HCT116 (cell line): Measurements from ENCODE around the gene SLC27A4. TPM values are rescaled to one million over a fixed set of nuclear protein-coding genes. Genes with fewer than 3 reads are reported as not detected.

Source experiments
- ATAC-seq: fragments of 200-7000 bp; cut with Tn5 transposase; 2 replicates; pipeline ENCODE4 v1.9.1; 2020; ENCODE audit warnings: mild to moderate bottlenecking, moderate library complexity
- BruUV-seq: library from RNA; stranded (reverse); fragments of 400-500 nt; replicated peaks from 2 replicates; lab custom pipeline; 2021; lab: Mats Ljungman, UMichigan
- CTCF ChIA-PET: fragments of 300-600 bp; sonication (Branson Sonifier 250); formaldehyde crosslinking; loops from one replicate; lab custom pipeline; 2021; ENCODE audit warnings: antibody characterized with exemption; lab: Charles Lee
- POLR2A ChIA-PET: fragments of 300-600, 350-600 bp; sonication (Branson Sonifier 250); formaldehyde crosslinking; loops from one replicate; lab custom pipeline; 2021; ENCODE audit warnings: antibody characterized with exemption; lab: Charles Lee
- RAD21 ChIA-PET, 2 experiments: fragments of 300-600 bp; sonication (Branson Sonifier 250); formaldehyde crosslinking; loops; one replicate each; lab custom pipeline; 2023; ENCODE audit warnings: low total read pairs in 2 of 2; ENCODE audit not compliant: uncharacterized antibody in 2 of 2, unreplicated experiment in 2 of 2, low non-redundant PET in 1 of 2; lab: Charles Lee
- DNase-seq: peaks from one replicate; pipeline ENCODE4 v3.0.0-alpha.2; 2010; ENCODE audit warnings: low read depth, low spot score
- H2AFZ ChIP-seq: fragments of 200-600 bp; shearing (Covaris generic), sonication (generic); 2 replicates; pipeline ENCODE4 v1.6.1; 2017; ENCODE audit warnings: low read depth, mixed run types, mixed read lengths, antibody characterized with exemption, low read length; ENCODE audit not compliant: poor library complexity, severe bottlenecking
- H3K27ac ChIP-seq: 2 replicates; pipeline ENCODE4 v1.5.1; 2012; ENCODE audit warnings: low read depth, low read length
- H3K27me3 ChIP-seq: fragments of 200-600 bp; sonication (generic); 2 replicates; pipeline ENCODE4 v1.6.1; 2016; ENCODE audit warnings: mixed run types, low read length, mixed read lengths; ENCODE audit not compliant: insufficient read depth
- H3K36me3 ChIP-seq, 2 experiments: fragments of 200-500 bp in 1 of 2; fragments of 200-600 bp in 1 of 2; sonication (Bioruptor generic) in 1 of 2; sonication (generic) in 1 of 2; 2 replicates each; pipeline versions ENCODE4 v1.5.1 to v1.6.1; 2014 to 2016; ENCODE audit warnings: low read length in 2 of 2, inconsistent platforms in 1 of 2, mixed read lengths in 1 of 2, mixed run types in 1 of 2; ENCODE audit not compliant: insufficient read depth in 2 of 2, control insufficient read depth in 1 of 2
- H3K4me1 ChIP-seq, 2 experiments: fragments of 200-600 bp in 1 of 2; sonication (generic) in 1 of 2; 2 replicates each; pipeline versions ENCODE4 v1.5.1 to v1.6.1; 2012 to 2017; ENCODE audit warnings: low read length in 2 of 2, inconsistent platforms in 1 of 2, mild to moderate bottlenecking in 1 of 2, mixed read lengths in 1 of 2, mixed run types in 1 of 2, moderate library complexity in 1 of 2; ENCODE audit not compliant: insufficient read depth in 2 of 2, control insufficient read depth in 1 of 2
- H3K4me2 ChIP-seq: fragments of 200-600 bp; sonication (generic); 2 replicates; pipeline ENCODE4 v1.6.1; 2017; ENCODE audit warnings: mixed run types, low read length, mixed read lengths
- H3K4me3 ChIP-seq, 2 experiments: fragments of 200-600 bp in 1 of 2; sonication (generic) in 1 of 2; replicated peaks in 1 of 2; 2 replicates each; pipeline ENCODE4 v1.5.1; 2011 to 2016; ENCODE audit warnings: low read length in 2 of 2, control low read depth in 1 of 2, low read depth in 1 of 2, mild to moderate bottlenecking in 1 of 2, mixed read lengths in 1 of 2, mixed run types in 1 of 2
- H3K79me2 ChIP-seq: fragments of 200-600 bp; sonication (generic); 2 replicates; pipeline ENCODE4 v1.6.1; 2017; ENCODE audit warnings: mild to moderate bottlenecking, mixed run types, low read length, moderate library complexity, mixed read lengths; ENCODE audit not compliant: insufficient read depth
- H3K9ac ChIP-seq: fragments of 200-600 bp; sonication (generic); 2 replicates; pipeline ENCODE4 v1.6.1; 2016; ENCODE audit warnings: low read length, mixed read lengths
- H3K9me2 ChIP-seq: fragments of 200-600 bp; sonication (generic), shearing (Covaris generic); 2 replicates; pipeline ENCODE4 v1.6.1; 2017; ENCODE audit warnings: mixed run types, mild to moderate bottlenecking, moderate library complexity; ENCODE audit not compliant: insufficient read depth
- H3K9me3 ChIP-seq, 2 experiments: fragments of 200-500 bp in 1 of 2; fragments of 200-600 bp in 1 of 2; sonication (Bioruptor generic) in 1 of 2; sonication (generic) in 1 of 2; 2 replicates each; pipeline ENCODE4 v1.6.1; 2014 to 2017; ENCODE audit warnings: low read length in 2 of 2, mixed read lengths in 2 of 2, inconsistent platforms in 1 of 2, low read depth in 1 of 2, mild to moderate bottlenecking in 1 of 2, mixed run types in 1 of 2, moderate library complexity in 1 of 2; ENCODE audit not compliant: control insufficient read depth in 1 of 2, insufficient read depth in 1 of 2
- H4K20me1 ChIP-seq: fragments of 200-600 bp; sonication (generic), shearing (Covaris generic); 2 replicates; pipeline ENCODE4 v1.6.1; 2017; ENCODE audit warnings: mixed run types, mild to moderate bottlenecking, moderate library complexity; ENCODE audit not compliant: insufficient read depth
- EZH2 ChIP-seq: fragments of 200-600 bp; sonication (generic); IDR thresholded peaks from 2 replicates; pipeline ENCODE4 v1.6.1; 2017; ENCODE audit warnings: antibody characterized with exemption, mixed run types
- EZH2phosphoT487 ChIP-seq: fragments of 200-600 bp; IDR thresholded peaks from 2 replicates; pipeline ENCODE4 v1.6.1; 2018; ENCODE audit warnings: antibody characterized with exemption, borderline replicate concordance
- RAD21 ChIP-seq: IDR thresholded peaks from 2 replicates; pipeline ENCODE4 v1.6.1; 2012; ENCODE audit warnings: low read depth, mild to moderate bottlenecking
- SRF ChIP-seq: IDR thresholded peaks from 2 replicates; pipeline ENCODE4 v1.6.1; 2012; ENCODE audit warnings: low read depth
- YY1 ChIP-seq: IDR thresholded peaks from 2 replicates; pipeline ENCODE4 v1.6.1; 2011; ENCODE audit warnings: low read length, low read depth, moderate library complexity, mild to moderate bottlenecking; ENCODE audit not compliant: insufficient replicate concordance; ENCODE audit errors: extremely low read depth
- ZFX ChIP-seq: fragments of 450-650 bp; IDR thresholded peaks from 2 replicates; pipeline ENCODE4 v1.6.1; 2017
- ZNF274 ChIP-seq: fragments of 200-500 bp; sonication (Bioruptor generic); IDR thresholded peaks from 2 replicates; pipeline ENCODE4 v1.6.1; 2014; ENCODE audit warnings: mild to moderate bottlenecking, low read depth, low read length, inconsistent platforms
- intact Hi-C: fragments of 100-400 bp; cut with micrococcal nuclease; formaldehyde crosslinking; loops from 2 replicates; pipeline ENCODE4 v1.10.0; 2022
- total RNA-seq: library from RNA; stranded (reverse); gene quantifications from one replicate; pipeline ENCODE4 v1.2.1, GENCODE V29; 2021; ENCODE audit not compliant: unreplicated experiment
- TF ChIP-seq, protein P1 (sequence below), 3 experiments: fragments of 200-600 bp in 1 of 3; sonication (generic) in 1 of 3; IDR thresholded peaks in 2 of 3; conservative IDR thresholded peaks in 1 of 3; 2 replicates each; pipeline ENCODE4 v1.5.1; 2012 to 2017; ENCODE audit warnings: low read depth in 2 of 3, low read length in 2 of 3, antibody characterized with exemption in 1 of 3, borderline replicate concordance in 1 of 3, control low read depth in 1 of 3, mild to moderate bottlenecking in 1 of 3, mixed read lengths in 1 of 3, mixed run types in 1 of 3, moderate library complexity in 1 of 3; ENCODE audit not compliant: insufficient read depth in 1 of 3
- TF ChIP-seq, protein P2 (sequence below): IDR thresholded peaks from 2 replicates; pipeline ENCODE4 v1.6.1; 2012

Gene SLC27A4
- total RNA-seq, 1 experiment from 2014 or later, result 33.9 TPM

DNA sequence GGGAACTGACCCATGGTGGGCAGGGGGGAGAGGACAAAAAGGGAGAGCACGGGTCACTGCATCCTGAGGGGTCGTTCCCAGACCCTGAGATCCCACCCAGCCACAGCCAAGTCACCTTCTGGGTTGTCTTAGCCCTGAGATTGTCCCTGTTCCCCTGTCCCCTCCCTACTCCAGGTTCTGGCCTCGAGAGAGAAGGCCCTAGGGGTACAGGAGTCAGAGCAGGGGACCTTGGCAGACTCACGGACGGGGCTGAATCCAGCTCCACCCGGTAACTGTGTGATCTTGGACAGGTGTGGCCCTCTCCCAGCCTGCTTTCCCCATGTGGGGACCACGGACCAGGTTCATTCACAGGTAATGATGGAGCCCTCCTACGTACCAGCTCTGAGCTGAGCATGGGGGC lies 69.1 kb downstream of the SLC27A4 start:
- RAD21 ChIA-PET, result no interaction called here
- POLR2A ChIA-PET, result interaction anchor here (1.0 kb wide), 1 partner anchor 11 kb away, joined by 3 read pairs; the partner anchor contains the start of gene CERCAM
- H3K4me2 ChIP-seq, result no peak overlapping the region
- H3K9me3 ChIP-seq, result no peaks in the 10 kb centered on the region
- CTCF ChIA-PET, result interaction anchor here (1.1 to 3.8 kb wide), 3 partner anchors 11 to 114 kb away, joined by 11 to 33 read pairs (median 12); partner anchors contain the start of gene CERCAM
- no peaks in the 10 kb centered on the region for H3K36me3 ChIP-seq
- H2AFZ ChIP-seq, result no peak overlapping the region
- DNase-seq (no peak), ATAC-seq (no peak)
- no peaks in the 10 kb centered on the region for H4K20me1 ChIP-seq
- peaks cover 0 to 9% of the 10 kb centered on the region in 2 experiments; a peak in 1 of 4 replicates for H3K4me1 ChIP-seq
- no TSS peak for BruUV-seq
- no peak overlapping the region for H3K4me3 ChIP-seq
- intact Hi-C loops, result no loop called here
- no peaks in the 10 kb centered on the region for H3K27me3 ChIP-seq
- no peaks in the 10 kb centered on the region for H3K79me2 ChIP-seq
- no peak overlapping the region for H3K27ac ChIP-seq
- TF ChIP-seq, protein P1, sequence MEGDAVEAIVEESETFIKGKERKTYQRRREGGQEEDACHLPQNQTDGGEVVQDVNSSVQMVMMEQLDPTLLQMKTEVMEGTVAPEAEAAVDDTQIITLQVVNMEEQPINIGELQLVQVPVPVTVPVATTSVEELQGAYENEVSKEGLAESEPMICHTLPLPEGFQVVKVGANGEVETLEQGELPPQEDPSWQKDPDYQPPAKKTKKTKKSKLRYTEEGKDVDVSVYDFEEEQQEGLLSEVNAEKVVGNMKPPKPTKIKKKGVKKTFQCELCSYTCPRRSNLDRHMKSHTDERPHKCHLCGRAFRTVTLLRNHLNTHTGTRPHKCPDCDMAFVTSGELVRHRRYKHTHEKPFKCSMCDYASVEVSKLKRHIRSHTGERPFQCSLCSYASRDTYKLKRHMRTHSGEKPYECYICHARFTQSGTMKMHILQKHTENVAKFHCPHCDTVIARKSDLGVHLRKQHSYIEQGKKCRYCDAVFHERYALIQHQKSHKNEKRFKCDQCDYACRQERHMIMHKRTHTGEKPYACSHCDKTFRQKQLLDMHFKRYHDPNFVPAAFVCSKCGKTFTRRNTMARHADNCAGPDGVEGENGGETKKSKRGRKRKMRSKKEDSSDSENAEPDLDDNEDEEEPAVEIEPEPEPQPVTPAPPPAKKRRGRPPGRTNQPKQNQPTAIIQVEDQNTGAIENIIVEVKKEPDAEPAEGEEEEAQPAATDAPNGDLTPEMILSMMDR (IDR thresholded peaks at IDR 0.05 in 2 of 3, conservative IDR thresholded peaks at IDR 0.05 in 1 of 3; ENCODE audit: borderline replicate concordance in 1 of 3, insufficient read depth in 1 of 3, low read depth in 2 of 3, low read length in 2 of 3), result no peak
- no peaks in the 10 kb centered on the region for H3K9me2 ChIP-seq
- H3K9ac ChIP-seq, result no peak overlapping the region

DNA sequence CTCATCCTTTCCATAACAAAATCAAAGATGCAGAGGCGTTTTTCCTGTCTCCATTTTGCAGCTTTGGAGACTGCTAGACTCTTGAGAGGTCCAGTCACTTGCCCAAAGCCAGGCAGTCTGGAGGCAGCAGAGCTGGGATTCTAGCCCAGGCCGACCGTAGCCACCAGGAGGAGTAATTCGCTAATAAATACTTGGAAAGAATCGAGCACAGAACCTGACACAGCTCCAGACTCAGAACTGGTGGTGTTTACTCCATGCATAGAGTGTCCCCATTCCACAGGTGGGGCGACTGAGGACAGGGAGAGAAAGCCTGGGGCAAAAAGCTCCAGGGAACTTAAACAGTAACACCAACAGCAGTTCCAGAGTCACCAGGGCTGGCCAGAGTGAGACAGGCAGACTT lies 69.7 kb downstream of the SLC27A4 start:
- POLR2A ChIA-PET, result interaction anchor here (1.0 kb wide), 1 partner anchor 11 kb away, joined by 3 read pairs; the partner anchor contains the start of gene CERCAM
- TF ChIP-seq, protein P1 (IDR thresholded peaks at IDR 0.05 in 2 of 3, conservative IDR thresholded peaks at IDR 0.05 in 1 of 3; ENCODE audit: borderline replicate concordance in 1 of 3, insufficient read depth in 1 of 3, low read depth in 2 of 3, low read length in 2 of 3), result peak in 2 of 3 experiments; percentile 37 to 46; a peak in 5 of 6 replicates
- TF ChIP-seq EZH2phosphoT487 (no peak), EZH2 (no peak), RAD21 (peak; percentile 40), SRF (no peak), ZNF274 (no peak), ZFX (no peak), YY1 (no peak)
- TF ChIP-seq, protein P2, sequence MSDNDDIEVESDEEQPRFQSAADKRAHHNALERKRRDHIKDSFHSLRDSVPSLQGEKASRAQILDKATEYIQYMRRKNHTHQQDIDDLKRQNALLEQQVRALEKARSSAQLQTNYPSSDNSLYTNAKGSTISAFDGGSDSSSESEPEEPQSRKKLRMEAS, result no peak

More for the DNA sequence above, 69.7 kb downstream of the SLC27A4 start:
- intact Hi-C loops, result no loop called here
- DNase-seq (no peak), ATAC-seq (peak; percentile 56)
- H3K79me2 ChIP-seq, result no peaks in the 10 kb centered on the region
- CTCF ChIA-PET, result interaction anchor here (1.1 to 3.8 kb wide), 3 partner anchors 10 to 115 kb away, joined by 11 to 33 read pairs (median 12); partner anchors contain the start of gene CERCAM
- H3K36me3 ChIP-seq, result no peaks in the 10 kb centered on the region
- no peaks in the 10 kb centered on the region for H4K20me1 ChIP-seq
- no peaks in the 10 kb centered on the region for H3K27me3 ChIP-seq
- H3K9me2 ChIP-seq, result no peaks in the 10 kb centered on the region
- RAD21 ChIA-PET, result no interaction called here
- H3K9me3 ChIP-seq, result no peaks in the 10 kb centered on the region
- no peak overlapping the region for H2AFZ ChIP-seq
- H3K4me2 ChIP-seq, result no peak overlapping the region
- H3K4me3 ChIP-seq, result no peak overlapping the region
- no peak overlapping the region for H3K27ac ChIP-seq
- no peak overlapping the region for H3K9ac ChIP-seq
- peaks cover 0 to 13% of the 10 kb centered on the region in 2 experiments; a peak in 1 of 4 replicates for H3K4me1 ChIP-seq
- no TSS peak for BruUV-seq
